ENCODE data around the gene RANBP1. TPM values are rescaled to one million over a fixed set of nuclear protein-coding genes. Genes with fewer than 3 reads are reported as not detected.

The RANBP1 gene
- total RNA-seq, 2 experiments from 2014 or later = 68.1 to 72.1 TPM

DNA sequence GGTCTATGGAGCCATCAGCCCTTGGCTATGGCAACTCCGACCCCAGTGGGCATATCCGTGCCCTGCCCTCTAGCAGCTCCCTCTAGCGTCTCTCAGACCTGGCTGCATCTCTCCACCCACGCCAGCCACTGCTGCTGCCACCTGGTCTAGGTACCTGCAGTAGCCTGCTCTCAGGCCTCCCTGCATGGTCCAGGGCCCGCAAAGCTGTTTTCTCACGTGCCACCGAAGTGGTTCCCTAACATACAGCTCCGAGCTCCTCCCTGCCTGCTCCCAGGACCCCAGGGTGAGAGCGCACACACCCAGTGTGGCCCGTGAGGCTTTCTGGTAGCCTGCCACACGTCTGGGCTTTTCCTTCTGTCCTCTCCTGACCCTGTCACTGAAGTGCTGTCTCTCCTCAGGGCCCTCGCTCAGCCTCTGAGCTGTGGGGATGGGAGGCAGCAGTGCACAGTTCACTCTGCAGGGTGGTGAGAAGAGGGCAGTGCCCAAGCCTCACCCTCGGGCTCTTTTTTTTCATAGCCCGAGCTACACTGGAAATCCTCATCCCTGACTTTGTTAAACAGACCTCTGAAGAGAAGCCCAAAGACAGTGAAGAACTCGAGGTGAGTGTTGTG, 21.6 kb upstream of the RANBP1 start:
- intact Hi-C loops (cut with DNase I, micrococcal nuclease) = no loop called here
- Mint-ChIP-seq H3K4me1 (ENCODE audit: low read depth) (peaks cover 38% of the 10 kb centered on the region), H3K4me3 (no peak overlapping the region), H3K36me3 (ENCODE audit: low read depth) (peaks cover 92% of the 10 kb centered on the region), H3K27ac (peak overlapping the region; percentile 73), H3K27me3 (no peaks in the 10 kb centered on the region), H3K9me3 (peaks cover 3% of the 10 kb centered on the region)
- Histone ChIP-seq H3K27ac (ENCODE audit: low read depth in 1 of 2, low read length in 2 of 2) (no peak overlapping the region), H3K36me3 (ENCODE audit: insufficient read depth, low read length) (peaks cover 82% of the 10 kb centered on the region), H3K27me3 (ENCODE audit: control insufficient read depth in 1 of 2, insufficient read depth in 2 of 2, low read length in 2 of 2) (no peaks in the 10 kb centered on the region), H3K4me3 (ENCODE audit: low read length) (no peak overlapping the region), H3K9me3 (ENCODE audit: control insufficient read depth in 1 of 2, insufficient read depth in 1 of 2, low read length in 2 of 2) (peaks cover 0 to 7% of the 10 kb centered on the region in 2 experiments), H3K4me1 (ENCODE audit: insufficient read depth, low read length) (peaks cover 39% of the 10 kb centered on the region)
- ChIA-PET CTCF (no interaction called here), POLR2A (no interaction called here)
- no peak for ATAC-seq (ENCODE audit: poor library complexity)
- TF ChIP-seq, protein P1, sequence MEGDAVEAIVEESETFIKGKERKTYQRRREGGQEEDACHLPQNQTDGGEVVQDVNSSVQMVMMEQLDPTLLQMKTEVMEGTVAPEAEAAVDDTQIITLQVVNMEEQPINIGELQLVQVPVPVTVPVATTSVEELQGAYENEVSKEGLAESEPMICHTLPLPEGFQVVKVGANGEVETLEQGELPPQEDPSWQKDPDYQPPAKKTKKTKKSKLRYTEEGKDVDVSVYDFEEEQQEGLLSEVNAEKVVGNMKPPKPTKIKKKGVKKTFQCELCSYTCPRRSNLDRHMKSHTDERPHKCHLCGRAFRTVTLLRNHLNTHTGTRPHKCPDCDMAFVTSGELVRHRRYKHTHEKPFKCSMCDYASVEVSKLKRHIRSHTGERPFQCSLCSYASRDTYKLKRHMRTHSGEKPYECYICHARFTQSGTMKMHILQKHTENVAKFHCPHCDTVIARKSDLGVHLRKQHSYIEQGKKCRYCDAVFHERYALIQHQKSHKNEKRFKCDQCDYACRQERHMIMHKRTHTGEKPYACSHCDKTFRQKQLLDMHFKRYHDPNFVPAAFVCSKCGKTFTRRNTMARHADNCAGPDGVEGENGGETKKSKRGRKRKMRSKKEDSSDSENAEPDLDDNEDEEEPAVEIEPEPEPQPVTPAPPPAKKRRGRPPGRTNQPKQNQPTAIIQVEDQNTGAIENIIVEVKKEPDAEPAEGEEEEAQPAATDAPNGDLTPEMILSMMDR (IDR thresholded peaks at IDR 0.05) = no peak
- DNase-seq = no peak

DNA sequence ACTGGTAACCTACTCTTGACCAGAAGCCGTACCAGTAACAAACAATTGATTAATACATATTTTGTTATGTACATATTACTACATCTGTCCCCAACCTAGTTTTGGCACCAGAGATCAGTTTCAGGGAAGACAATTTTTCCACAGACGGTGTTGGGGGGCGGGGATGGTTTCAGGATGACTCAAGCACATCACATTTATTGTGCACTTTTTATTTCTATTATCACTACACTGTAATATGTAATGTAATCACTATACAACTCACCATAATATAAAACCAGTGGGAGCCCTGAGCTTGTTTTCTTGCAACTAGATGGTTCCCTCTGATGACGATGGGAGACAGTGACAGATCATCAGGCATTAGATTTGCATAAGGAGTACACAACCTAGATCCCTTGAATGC, 20.4 kb upstream of the RANBP1 start:
- peaks cover 3% of the 10 kb centered on the region for H3K9me3 Mint-ChIP-seq
- no peak for DNase-seq
- intact Hi-C loops (cut with DNase I, micrococcal nuclease) = no loop called here
- TF ChIP-seq, protein P1 (IDR thresholded peaks at IDR 0.05) = no peak
- Histone ChIP-seq H3K36me3 (ENCODE audit: insufficient read depth, low read length) (peaks cover 70% of the 10 kb centered on the region), H3K9me3 (ENCODE audit: control insufficient read depth in 1 of 2, insufficient read depth in 1 of 2, low read length in 2 of 2) (peaks cover 0 to 7% of the 10 kb centered on the region in 2 experiments), H3K4me3 (ENCODE audit: low read length) (no peak overlapping the region), H3K4me1 (ENCODE audit: insufficient read depth, low read length) (peaks cover 44% of the 10 kb centered on the region), H3K27me3 (ENCODE audit: control insufficient read depth in 1 of 2, insufficient read depth in 2 of 2, low read length in 2 of 2) (no peaks in the 10 kb centered on the region), H3K27ac (ENCODE audit: low read depth in 1 of 2, low read length in 2 of 2) (no peak overlapping the region)
- H3K4me3 Mint-ChIP-seq = no peak overlapping the region
- H3K27me3 Mint-ChIP-seq = no peaks in the 10 kb centered on the region
- peaks cover 89% of the 10 kb centered on the region for H3K36me3 Mint-ChIP-seq (ENCODE audit: low read depth)
- ChIA-PET CTCF (no interaction called here), POLR2A (no interaction called here)
- no peak for ATAC-seq (ENCODE audit: poor library complexity)
- peaks cover 46% of the 10 kb centered on the region for H3K4me1 Mint-ChIP-seq (ENCODE audit: low read depth)
- H3K27ac Mint-ChIP-seq = peak overlapping the region; percentile 42

DNA sequence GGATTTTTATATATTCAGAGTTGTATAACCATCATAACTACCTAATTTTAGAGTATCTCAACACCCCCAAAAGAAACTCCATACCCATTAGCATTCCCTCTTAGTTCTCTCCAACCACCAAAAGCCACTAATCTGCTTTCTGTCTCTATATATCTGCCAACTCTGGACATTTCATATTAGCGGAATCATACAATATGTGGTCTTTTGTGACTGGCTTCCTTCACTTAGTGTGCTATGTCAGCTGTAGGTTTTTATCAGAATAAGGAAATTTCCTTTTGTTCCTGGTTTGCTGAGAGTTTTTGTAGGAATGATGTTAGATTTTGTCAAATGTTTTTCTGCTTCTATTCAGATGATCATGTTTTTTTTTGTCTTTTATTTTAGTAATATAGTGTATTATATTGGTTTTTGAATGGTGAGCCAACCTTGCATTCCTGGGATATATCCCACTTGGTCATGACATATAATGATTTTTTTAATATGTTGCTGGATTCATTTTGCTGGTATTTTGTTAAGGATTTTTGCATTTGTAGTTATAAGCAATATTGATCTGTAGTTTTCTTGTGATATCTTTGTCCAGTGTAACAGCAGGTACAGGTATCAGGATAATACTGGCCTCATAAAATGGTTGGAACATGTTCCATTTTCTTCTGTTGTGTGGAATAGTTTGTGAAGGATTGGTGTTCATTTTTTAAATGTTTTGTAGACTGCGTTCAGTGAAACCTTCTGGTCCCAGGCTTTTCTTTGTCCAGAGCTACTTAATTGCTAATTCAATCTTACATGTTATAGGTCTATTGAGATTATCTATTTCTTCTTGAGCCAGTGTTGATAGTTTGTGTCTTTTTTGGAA, 19.1 kb upstream of the RANBP1 start:
- H3K4me1 Mint-ChIP-seq (ENCODE audit: low read depth) = peaks cover 49% of the 10 kb centered on the region
- peaks cover 3% of the 10 kb centered on the region for H3K9me3 Mint-ChIP-seq
- H3K27me3 Mint-ChIP-seq = no peaks in the 10 kb centered on the region
- no peak overlapping the region for H3K4me3 ChIP-seq (ENCODE audit: low read length)
- no peak overlapping the region for H3K4me3 Mint-ChIP-seq
- peaks cover 45% of the 10 kb centered on the region for H3K4me1 ChIP-seq (ENCODE audit: insufficient read depth, low read length)
- TF ChIP-seq, protein P1 (IDR thresholded peaks at IDR 0.05) = no peak
- H3K27ac ChIP-seq (ENCODE audit: low read depth in 1 of 2, low read length in 2 of 2) = no peak overlapping the region
- ChIA-PET CTCF (interaction anchor here (1.5 kb wide), 1 partner anchor 15 kb away, joined by 4 read pairs; no protein-coding TSS in a partner anchor), POLR2A (no interaction called here)
- intact Hi-C loops (cut with DNase I, micrococcal nuclease) = no loop called here
- H3K36me3 ChIP-seq (ENCODE audit: insufficient read depth, low read length) = peaks cover 57% of the 10 kb centered on the region
- H3K36me3 Mint-ChIP-seq (ENCODE audit: low read depth) = peaks cover 80% of the 10 kb centered on the region
- peaks cover 0 to 7% of the 10 kb centered on the region in 2 experiments for H3K9me3 ChIP-seq (ENCODE audit: control insufficient read depth in 1 of 2, insufficient read depth in 1 of 2, low read length in 2 of 2)
- ATAC-seq (ENCODE audit: poor library complexity) = no peak
- no peak for DNase-seq
- H3K27me3 ChIP-seq (ENCODE audit: control insufficient read depth in 1 of 2, insufficient read depth in 2 of 2, low read length in 2 of 2) = no peaks in the 10 kb centered on the region
- H3K27ac Mint-ChIP-seq = peak overlapping the region; percentile 51
